MM.1S (cell line): Measurements from ENCODE around the gene BMP4.

Experiments used
- DNase-seq: peaks from one replicate; pipeline ENCODE4 v3.0.0-alpha.2; 2015
- H2AFZ ChIP-seq: fragments of 300-600 bp; sonication (generic); 2 replicates; pipeline ENCODE4 v1.6.0; 2016; ENCODE audit warnings: antibody characterized with exemption, low read length
- H3F3A ChIP-seq: fragments of 300-600 bp; sonication (generic); 2 replicates; pipeline ENCODE4 v1.6.1; 2016; ENCODE audit warnings: mild to moderate bottlenecking, antibody characterized with exemption, low read length, moderate library complexity, mixed read lengths; ENCODE audit not compliant: insufficient read depth
- H3K27ac ChIP-seq: fragments of 300-600 bp; sonication (generic); 2 replicates; pipeline ENCODE4 v1.5.1; 2016; ENCODE audit warnings: mild to moderate bottlenecking, low read length
- H3K27me3 ChIP-seq: fragments of 300-600 bp; sonication (generic); replicated peaks from 2 replicates; pipeline ENCODE4 v1.6.0; 2016; ENCODE audit warnings: low read length; ENCODE audit not compliant: insufficient read depth
- H3K36me3 ChIP-seq: fragments of 300-600 bp; sonication (generic); replicated peaks from 2 replicates; pipeline ENCODE4 v1.6.1; 2016; ENCODE audit warnings: mild to moderate bottlenecking, low read length, mixed read lengths; ENCODE audit not compliant: insufficient read depth
- H3K4me1 ChIP-seq: fragments of 300-600 bp; sonication (generic); 2 replicates; pipeline ENCODE4 v1.6.1; 2016; ENCODE audit warnings: low read length, mixed read lengths
- H3K4me2 ChIP-seq: fragments of 300-600 bp; sonication (generic); 2 replicates; pipeline ENCODE4 v1.6.0; 2016; ENCODE audit warnings: low read depth, low read length
- H3K4me3 ChIP-seq: fragments of 300-600 bp; sonication (generic); 2 replicates; pipeline ENCODE4 v1.5.1; 2016; ENCODE audit warnings: low read length, mixed read lengths
- H3K79me2 ChIP-seq: fragments of 300-600 bp; sonication (generic); 2 replicates; pipeline ENCODE4 v1.6.1; 2016; ENCODE audit warnings: mixed run types, low read length, mixed read lengths
- H3K9ac ChIP-seq: fragments of 300-600 bp; sonication (generic); 2 replicates; pipeline ENCODE4 v1.6.1; 2016; ENCODE audit warnings: low read length, mixed read lengths
- H3K9me2 ChIP-seq: fragments of 300-600 bp; sonication (generic); replicated peaks from 2 replicates; pipeline ENCODE4 v1.6.1; 2016; ENCODE audit warnings: mild to moderate bottlenecking, low read length, mixed read lengths; ENCODE audit not compliant: insufficient read depth
- H3K9me3 ChIP-seq: fragments of 300-600 bp; sonication (generic); replicated peaks from 2 replicates; pipeline ENCODE4 v1.6.1; 2016; ENCODE audit warnings: mild to moderate bottlenecking, low read length, mixed read lengths; ENCODE audit not compliant: insufficient read depth
- H4K20me1 ChIP-seq: fragments of 300-600 bp; sonication (generic); 2 replicates; pipeline ENCODE4 v1.6.1; 2016; ENCODE audit warnings: mild to moderate bottlenecking, low read length, moderate library complexity, mixed read lengths; ENCODE audit not compliant: insufficient read depth
- CTCF ChIP-seq: fragments of 300-600 bp; sonication (generic); IDR thresholded peaks from 2 replicates; pipeline ENCODE4 v1.5.1; 2016; ENCODE audit warnings: antibody characterized with exemption, low read length, mixed read lengths
- EZH2 ChIP-seq: fragments of 300-600 bp; sonication (generic); optimal IDR thresholded peaks from 2 replicates; pipeline ENCODE3; 2017; ENCODE audit warnings: low read depth, mild to moderate bottlenecking, antibody characterized with exemption, low read length, mixed read lengths
- EZH2phosphoT487 ChIP-seq: fragments of 300-600 bp; sonication (generic); IDR thresholded peaks from 2 replicates; pipeline ENCODE4 v1.6.1; 2018; ENCODE audit warnings: antibody characterized with exemption, low read length

Gene BMP4

DNA sequence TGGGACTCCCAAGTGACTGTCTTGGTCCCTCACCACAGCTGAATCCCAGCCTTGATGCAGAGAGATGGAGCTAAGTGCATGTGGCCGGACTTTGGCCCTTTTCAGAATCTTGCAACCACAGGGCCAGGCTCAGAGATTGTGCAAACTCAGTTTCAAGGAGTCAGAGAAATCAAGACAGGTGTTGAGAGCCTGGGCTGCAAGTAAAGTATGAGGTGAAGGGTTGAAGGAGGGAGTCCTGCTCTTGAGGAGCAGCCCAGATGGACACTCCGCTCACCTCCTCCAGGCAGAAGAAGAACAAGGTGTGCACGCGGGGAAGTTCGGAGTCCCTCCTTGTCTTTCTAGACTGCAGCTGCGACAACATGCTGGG lies 6.3 kb upstream of the BMP4 start:
- Histone ChIP-seq H3K9me3 (no peaks in the 10 kb centered on the region), H3K27ac (no peak overlapping the region), H3K79me2 (no peaks in the 10 kb centered on the region), H3K27me3 (no peaks in the 10 kb centered on the region), H2AFZ (no peak overlapping the region), H3K9ac (no peak overlapping the region), H3K4me2 (no peak overlapping the region), H3K4me1 (no peaks in the 10 kb centered on the region), H3F3A (no peaks in the 10 kb centered on the region), H3K9me2 (no peaks in the 10 kb centered on the region), H3K36me3 (no peaks in the 10 kb centered on the region), H4K20me1 (no peaks in the 10 kb centered on the region), H3K4me3 (no peak overlapping the region)
- DNase-seq, result no peak
- TF ChIP-seq CTCF, result no peak

DNA sequence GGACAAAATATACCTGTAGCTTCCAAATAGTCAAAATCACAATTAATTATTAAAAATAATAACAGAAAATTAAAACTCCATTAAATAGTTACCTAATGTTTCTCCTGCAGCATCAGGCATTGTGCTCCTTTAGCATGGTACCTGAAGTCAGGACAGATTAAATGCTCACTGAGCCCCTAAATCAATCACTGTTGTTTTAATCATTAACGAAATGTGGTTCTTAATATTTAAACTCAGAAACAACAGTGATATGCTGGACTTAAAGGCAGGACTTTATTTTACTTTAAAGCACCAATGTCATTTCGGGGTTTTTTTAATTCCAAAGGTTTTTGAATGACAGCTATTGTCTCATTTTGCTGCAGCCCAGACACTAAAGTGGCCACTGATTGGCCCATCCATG lies 2.0 kb upstream of the BMP4 start:
- Histone ChIP-seq H3K79me2 (no peaks in the 10 kb centered on the region), H4K20me1 (no peaks in the 10 kb centered on the region), H3K9me3 (no peaks in the 10 kb centered on the region), H3K36me3 (no peaks in the 10 kb centered on the region), H3F3A (no peaks in the 10 kb centered on the region), H3K27ac (no peak overlapping the region), H2AFZ (no peak overlapping the region), H3K9me2 (no peaks in the 10 kb centered on the region), H3K27me3 (no peaks in the 10 kb centered on the region), H3K4me3 (no peak overlapping the region), H3K4me1 (no peaks in the 10 kb centered on the region), H3K4me2 (no peak overlapping the region), H3K9ac (no peak overlapping the region)
- no peak for DNase-seq
- no peak for TF ChIP-seq CTCF
- TF ChIP-seq EZH2phosphoT487, result no peak
- no peak for TF ChIP-seq EZH2

- DNase-seq, result no peak
- no peak for TF ChIP-seq EZH2
- no peak for TF ChIP-seq EZH2phosphoT487
- TF ChIP-seq CTCF, result no peak
- no peaks in the 10 kb centered on the region for H3K27me3 ChIP-seq
- no peaks in the 10 kb centered on the region for H3K4me1 ChIP-seq
- H3K27ac ChIP-seq, result no peak overlapping the region
- H3K4me3 ChIP-seq, result no peak overlapping the region
- H3K36me3 ChIP-seq, result no peaks in the 10 kb centered on the region
- no peaks in the 10 kb centered on the region for H4K20me1 ChIP-seq
- H3K9me2 ChIP-seq, result no peaks in the 10 kb centered on the region
- no peak overlapping the region for H3K4me2 ChIP-seq
- no peak overlapping the region for H3K9ac ChIP-seq
- no peaks in the 10 kb centered on the region for H3K79me2 ChIP-seq
- no peaks in the 10 kb centered on the region for H3K9me3 ChIP-seq
- no peaks in the 10 kb centered on the region for H3F3A ChIP-seq
- H2AFZ ChIP-seq, result no peak overlapping the region
Observed at GRCh38 chr14:53957739-53958138, 1.1 kb upstream of the BMP4 start.
